HCT116 (cell line): ENCODE results near the gene PRKAG3. TPM values are rescaled to one million over a fixed set of nuclear protein-coding genes. Genes with fewer than 3 reads are reported as not detected.

Experiments used
- ATAC-seq: fragments of 200-7000 bp; cut with Tn5 transposase; 2 replicates; pipeline ENCODE4 v1.9.1; 2020; ENCODE audit warnings: mild to moderate bottlenecking, moderate library complexity
- BruUV-seq: library from RNA; stranded (reverse); fragments of 400-500 nt; replicated peaks from 2 replicates; lab custom pipeline; 2021; lab: Mats Ljungman, UMichigan
- CTCF ChIA-PET: fragments of 300-600 bp; sonication (Branson Sonifier 250); formaldehyde crosslinking; loops from one replicate; lab custom pipeline; 2021; ENCODE audit warnings: antibody characterized with exemption; lab: Charles Lee
- POLR2A ChIA-PET: fragments of 300-600, 350-600 bp; sonication (Branson Sonifier 250); formaldehyde crosslinking; loops from one replicate; lab custom pipeline; 2021; ENCODE audit warnings: antibody characterized with exemption; lab: Charles Lee
- RAD21 ChIA-PET, 2 experiments: fragments of 300-600 bp; sonication (Branson Sonifier 250); formaldehyde crosslinking; loops; one replicate each; lab custom pipeline; 2023; ENCODE audit warnings: low total read pairs in 2 of 2; ENCODE audit not compliant: uncharacterized antibody in 2 of 2, unreplicated experiment in 2 of 2, low non-redundant PET in 1 of 2; lab: Charles Lee
- DNase-seq: peaks from one replicate; pipeline ENCODE4 v3.0.0-alpha.2; 2010; ENCODE audit warnings: low read depth, low spot score
- H2AFZ ChIP-seq: fragments of 200-600 bp; shearing (Covaris generic), sonication (generic); 2 replicates; pipeline ENCODE4 v1.6.1; 2017; ENCODE audit warnings: low read depth, mixed run types, mixed read lengths, antibody characterized with exemption, low read length; ENCODE audit not compliant: poor library complexity, severe bottlenecking
- H3K27ac ChIP-seq: 2 replicates; pipeline ENCODE4 v1.5.1; 2012; ENCODE audit warnings: low read depth, low read length
- H3K27me3 ChIP-seq: fragments of 200-600 bp; sonication (generic); 2 replicates; pipeline ENCODE4 v1.6.1; 2016; ENCODE audit warnings: mixed run types, low read length, mixed read lengths; ENCODE audit not compliant: insufficient read depth
- H3K36me3 ChIP-seq, 2 experiments: fragments of 200-500 bp in 1 of 2; fragments of 200-600 bp in 1 of 2; sonication (Bioruptor generic) in 1 of 2; sonication (generic) in 1 of 2; 2 replicates each; pipeline versions ENCODE4 v1.5.1 to v1.6.1; 2014 to 2016; ENCODE audit warnings: low read length in 2 of 2, inconsistent platforms in 1 of 2, mixed read lengths in 1 of 2, mixed run types in 1 of 2; ENCODE audit not compliant: insufficient read depth in 2 of 2, control insufficient read depth in 1 of 2
- H3K4me1 ChIP-seq, 2 experiments: fragments of 200-600 bp in 1 of 2; sonication (generic) in 1 of 2; 2 replicates each; pipeline versions ENCODE4 v1.5.1 to v1.6.1; 2012 to 2017; ENCODE audit warnings: low read length in 2 of 2, inconsistent platforms in 1 of 2, mild to moderate bottlenecking in 1 of 2, mixed read lengths in 1 of 2, mixed run types in 1 of 2, moderate library complexity in 1 of 2; ENCODE audit not compliant: insufficient read depth in 2 of 2, control insufficient read depth in 1 of 2
- H3K4me2 ChIP-seq: fragments of 200-600 bp; sonication (generic); 2 replicates; pipeline ENCODE4 v1.6.1; 2017; ENCODE audit warnings: mixed run types, low read length, mixed read lengths
- H3K4me3 ChIP-seq, 2 experiments: fragments of 200-600 bp in 1 of 2; sonication (generic) in 1 of 2; replicated peaks in 1 of 2; 2 replicates each; pipeline ENCODE4 v1.5.1; 2011 to 2016; ENCODE audit warnings: low read length in 2 of 2, control low read depth in 1 of 2, low read depth in 1 of 2, mild to moderate bottlenecking in 1 of 2, mixed read lengths in 1 of 2, mixed run types in 1 of 2
- H3K79me2 ChIP-seq: fragments of 200-600 bp; sonication (generic); 2 replicates; pipeline ENCODE4 v1.6.1; 2017; ENCODE audit warnings: mild to moderate bottlenecking, mixed run types, low read length, moderate library complexity, mixed read lengths; ENCODE audit not compliant: insufficient read depth
- H3K9ac ChIP-seq: fragments of 200-600 bp; sonication (generic); 2 replicates; pipeline ENCODE4 v1.6.1; 2016; ENCODE audit warnings: low read length, mixed read lengths
- H3K9me2 ChIP-seq: fragments of 200-600 bp; sonication (generic), shearing (Covaris generic); 2 replicates; pipeline ENCODE4 v1.6.1; 2017; ENCODE audit warnings: mixed run types, mild to moderate bottlenecking, moderate library complexity; ENCODE audit not compliant: insufficient read depth
- H3K9me3 ChIP-seq, 2 experiments: fragments of 200-500 bp in 1 of 2; fragments of 200-600 bp in 1 of 2; sonication (Bioruptor generic) in 1 of 2; sonication (generic) in 1 of 2; 2 replicates each; pipeline ENCODE4 v1.6.1; 2014 to 2017; ENCODE audit warnings: low read length in 2 of 2, mixed read lengths in 2 of 2, inconsistent platforms in 1 of 2, low read depth in 1 of 2, mild to moderate bottlenecking in 1 of 2, mixed run types in 1 of 2, moderate library complexity in 1 of 2; ENCODE audit not compliant: control insufficient read depth in 1 of 2, insufficient read depth in 1 of 2
- H4K20me1 ChIP-seq: fragments of 200-600 bp; sonication (generic), shearing (Covaris generic); 2 replicates; pipeline ENCODE4 v1.6.1; 2017; ENCODE audit warnings: mixed run types, mild to moderate bottlenecking, moderate library complexity; ENCODE audit not compliant: insufficient read depth
- ATF3 ChIP-seq: IDR thresholded peaks from 2 replicates; pipeline ENCODE4 v1.6.1; 2012
- CEBPB ChIP-seq: IDR thresholded peaks from 2 replicates; pipeline ENCODE4 v1.6.1; 2012; ENCODE audit warnings: low read depth
- EZH2 ChIP-seq: fragments of 200-600 bp; sonication (generic); IDR thresholded peaks from 2 replicates; pipeline ENCODE4 v1.6.1; 2017; ENCODE audit warnings: antibody characterized with exemption, mixed run types
- FOSL1 ChIP-seq: IDR thresholded peaks from 2 replicates; pipeline ENCODE4 v1.6.1; 2012; ENCODE audit warnings: low read depth
- POLR2A ChIP-seq: IDR thresholded peaks from 2 replicates; pipeline ENCODE4 v1.7.0; 2011; ENCODE audit warnings: borderline replicate concordance; ENCODE audit not compliant: insufficient read depth, insufficient read length; ENCODE audit errors: extremely low read depth
- REST ChIP-seq: IDR thresholded peaks from 2 replicates; pipeline ENCODE4 v1.6.1; 2012; ENCODE audit warnings: low read depth
- SRF ChIP-seq: IDR thresholded peaks from 2 replicates; pipeline ENCODE4 v1.6.1; 2012; ENCODE audit warnings: low read depth
- TCF7L2 ChIP-seq: IDR thresholded peaks from 2 replicates; pipeline ENCODE4 v1.7.0; 2011; ENCODE audit warnings: borderline replicate concordance, inconsistent platforms; ENCODE audit not compliant: insufficient read depth, insufficient read length; ENCODE audit errors: extremely low read depth
- ZFX ChIP-seq: fragments of 450-650 bp; IDR thresholded peaks from 2 replicates; pipeline ENCODE4 v1.6.1; 2017
- intact Hi-C: fragments of 100-400 bp; cut with micrococcal nuclease; formaldehyde crosslinking; loops from 2 replicates; pipeline ENCODE4 v1.10.0; 2022
- total RNA-seq: library from RNA; stranded (reverse); gene quantifications from one replicate; pipeline ENCODE4 v1.2.1, GENCODE V29; 2021; ENCODE audit not compliant: unreplicated experiment

PRKAG3 gene
- total RNA-seq, 1 experiment from 2014 or later = not detected

GRCh38 chr2:218839430-218839829 lies 7.8 kb upstream of the PRKAG3 start:
- H2AFZ ChIP-seq = no peak overlapping the region
- no peak overlapping the region for H3K27ac ChIP-seq
- ChIA-PET RAD21 (no interaction called here), POLR2A (no interaction called here), CTCF (no interaction called here)
- ATAC-seq (no peak), DNase-seq (no peak)
- no peaks in the 10 kb centered on the region for H3K9me2 ChIP-seq
- TF ChIP-seq EZH2 = no peak
- H3K79me2 ChIP-seq = no peaks in the 10 kb centered on the region
- H3K4me1 ChIP-seq = peaks cover 10 to 19% of the 10 kb centered on the region in 2 experiments
- H3K9ac ChIP-seq = no peak overlapping the region
- no peaks in the 10 kb centered on the region for H3K9me3 ChIP-seq
- H3K36me3 ChIP-seq = no peaks in the 10 kb centered on the region
- no peaks in the 10 kb centered on the region for H4K20me1 ChIP-seq
- intact Hi-C loops = no loop called here
- BruUV-seq = no TSS peak
- H3K4me3 ChIP-seq = no peak overlapping the region
- no peak overlapping the region for H3K4me2 ChIP-seq
- no peaks in the 10 kb centered on the region for H3K27me3 ChIP-seq

- no TSS peak for BruUV-seq
- Histone ChIP-seq H3K79me2 (no peaks in the 10 kb centered on the region), H3K27ac (no peak overlapping the region), H3K9me3 (no peaks in the 10 kb centered on the region), H3K4me3 (no peak overlapping the region), H2AFZ (no peak overlapping the region), H3K27me3 (no peaks in the 10 kb centered on the region), H3K36me3 (no peaks in the 10 kb centered on the region), H3K9me2 (no peaks in the 10 kb centered on the region), H3K4me2 (no peak overlapping the region), H4K20me1 (no peaks in the 10 kb centered on the region), H3K4me1 (peaks cover 22 to 38% of the 10 kb centered on the region in 2 experiments), H3K9ac (no peak overlapping the region)
- ChIA-PET POLR2A (no interaction called here), RAD21 (no interaction called here), CTCF (no interaction called here)
- no peak for DNase-seq
- no peak for ATAC-seq
- intact Hi-C loops = no loop called here
- TF ChIP-seq ATF3 = no peak
- TF ChIP-seq CEBPB = no peak
- no peak for TF ChIP-seq SRF
- TF ChIP-seq TCF7L2 = no peak
- no peak for TF ChIP-seq FOSL1
- TF ChIP-seq POLR2A = no peak
- TF ChIP-seq ZFX = no peak
- no peak for TF ChIP-seq REST
Observed at GRCh38 chr2:218837495-218837894, 5.9 kb upstream of the PRKAG3 start.
